Measurements from ENCODE around the gene EIF3D.

GRCh38 chr22:36470994-36471331 lies 58.0 kb downstream of the EIF3D start:
- TF ChIP-seq POLR2A (IDR thresholded peaks at IDR 0.05) (no peak), CTCF (IDR thresholded peaks at IDR 0.05) (no peak), EP300 (IDR thresholded peaks at IDR 0.05) (no peak)
